ENCODE measurements around the gene KIAA0586.
"Not testable (repeated sequence)": the region's sequence is repeated elsewhere in the genome, so short reads cannot be mapped to it uniquely, and the experiment has no call there.

The KIAA0586 gene

GRCh38 chr14:58427281-58428117, at the start of gene KIAA0586, which contains the start of gene TIMM9:
KIAA0586 (plus strand) TSS chr14:58427719; CDS start chr14:58428265, 546 bp downstream.
TIMM9 (minus strand) TSS chr14:58427531; CDS start chr14:58411945, 15,586 bp downstream.
- DNase-seq: peak; percentile 97 to 99 (median 99)

- DNase-seq: no peak
Observed at GRCh38 chr14:58390830-58391229, 36.7 kb upstream of the KIAA0586 start.

- no peak for DNase-seq
Observed at GRCh38 chr14:58395562-58395811, 32.0 kb upstream of the KIAA0586 start.

GRCh38 chr14:58395812-58396788, 31.4 kb upstream of the KIAA0586 start, which contains the start of gene TOMM20L:
TOMM20L (plus strand) TSS chr14:58395930; CDS start chr14:58395958, 28 bp downstream.
- peak; percentile 75 to 92 (median 81) for DNase-seq

- no peak for DNase-seq
Observed at GRCh38 chr14:58397156-58397555, 30.4 kb upstream of the KIAA0586 start.

- no peak for DNase-seq
Observed at GRCh38 chr14:58398495-58398894, 29.0 kb upstream of the KIAA0586 start.

GRCh38 chr14:58398895-58399294, 28.6 kb upstream of the KIAA0586 start:
- DNase-seq: no peak

- DNase-seq: no peak
Observed at GRCh38 chr14:58401587-58401986, 25.9 kb upstream of the KIAA0586 start.

GRCh38 chr14:58408681-58409215, 18.8 kb upstream of the KIAA0586 start:
- DNase-seq: no peak

GRCh38 chr14:58414845-58415244, 12.7 kb upstream of the KIAA0586 start:
- no peak for DNase-seq

GRCh38 chr14:58415636-58416547, 11.6 kb upstream of the KIAA0586 start:
- no peak for DNase-seq

- DNase-seq: not testable (repeated sequence)
Observed at GRCh38 chr14:58416934-58417333, 10.6 kb upstream of the KIAA0586 start.

- peak; percentile 67 to 76 (median 75) for DNase-seq
Observed at GRCh38 chr14:58426670-58427280, 744 bp upstream of the KIAA0586 start.

- DNase-seq: peak; percentile 33 to 53 (median 48)
Observed at GRCh38 chr14:58428118-58428683, 682 bp downstream of the KIAA0586 start.

GRCh38 chr14:58430156-58430555, 2.6 kb downstream of the KIAA0586 start:
- no peak for DNase-seq

GRCh38 chr14:58439476-58439875, 12.0 kb downstream of the KIAA0586 start:
- DNase-seq: peak; percentile 18 to 72 (median 44)

- no peak for DNase-seq
Observed at GRCh38 chr14:58444627-58445026, 17.1 kb downstream of the KIAA0586 start.

- DNase-seq: no peak
Observed at GRCh38 chr14:58455593-58456265, 28.2 kb downstream of the KIAA0586 start.

- no peak for DNase-seq
Observed at GRCh38 chr14:58460772-58461171, 33.3 kb downstream of the KIAA0586 start.

- DNase-seq: no peak
Observed at GRCh38 chr14:58463147-58463546, 35.6 kb downstream of the KIAA0586 start.

GRCh38 chr14:58464652-58465051, 37.1 kb downstream of the KIAA0586 start:
- DNase-seq: no peak
